Stimulated activated naive CD4-positive, alpha-beta T cell (primary cell): ENCODE measurements around the gene MAP1LC3B.
"Not testable (repeated sequence)": the region's sequence is repeated elsewhere in the genome, so short reads cannot be mapped to it uniquely, and the experiment has no call there.

Source experiments
- DNase-seq, 6 experiments: peaks; one replicate each; lab custom pipeline; 2025; lab: John Stamatoyannopoulos, UW

Gene MAP1LC3B

DNA sequence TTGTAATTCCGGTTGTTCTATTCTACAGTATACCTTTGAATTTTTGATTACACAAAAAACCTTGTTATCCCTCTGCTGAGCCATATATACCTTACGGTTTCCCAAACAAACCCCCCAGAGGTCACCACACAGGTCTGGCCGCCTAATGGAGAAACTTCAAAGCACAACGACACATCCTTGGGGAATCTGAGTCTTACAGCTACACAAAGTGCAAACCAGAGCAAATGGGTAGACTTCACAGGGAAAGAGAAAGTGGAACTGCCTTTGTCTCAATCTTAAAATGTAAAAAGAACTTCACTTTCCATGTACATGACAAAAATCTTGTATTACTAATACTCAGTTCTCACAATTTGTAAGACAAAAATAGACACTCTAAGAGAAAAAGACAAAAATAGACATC is 11.3 kb upstream of the MAP1LC3B start:
- DNase-seq: no peak

DNA sequence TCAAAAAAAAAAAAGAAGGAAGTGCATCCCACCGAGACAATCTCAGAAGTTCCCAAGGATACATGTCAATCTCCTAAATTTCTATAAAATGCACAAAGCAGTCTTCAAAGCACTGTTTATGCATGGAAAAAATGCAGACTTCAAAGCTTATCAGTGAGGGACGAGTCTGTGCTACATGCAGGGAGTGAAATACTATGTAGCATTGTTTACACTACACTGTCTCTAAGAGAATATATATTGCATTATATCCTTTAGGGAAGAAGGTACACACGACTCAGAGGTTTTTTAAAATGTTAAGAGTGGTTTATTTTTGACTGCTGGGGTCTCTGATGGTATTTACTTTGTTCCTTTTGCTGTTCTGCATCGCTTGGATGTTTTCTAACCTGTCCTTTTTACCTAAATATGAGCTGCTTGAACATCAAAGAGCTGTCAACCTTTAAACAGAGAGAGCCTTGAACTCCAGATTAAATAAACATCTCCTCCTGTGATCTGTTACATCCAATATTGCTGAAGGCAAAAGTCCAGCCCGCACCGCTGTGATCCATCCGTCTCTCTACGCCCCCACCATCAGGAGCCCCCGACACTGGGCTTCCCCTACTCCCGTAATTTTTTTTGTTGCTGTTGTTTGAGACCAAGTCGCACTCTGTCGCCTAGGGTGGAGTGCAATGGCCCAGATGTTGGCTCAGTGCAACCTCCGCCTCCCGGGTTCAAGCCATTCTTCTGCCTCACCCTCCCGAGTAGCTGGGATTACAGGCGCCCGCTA is 9.9 kb upstream of the MAP1LC3B start:
- DNase-seq: no peak

GRCh38 chr16:87383505-87384161 is 8.5 kb upstream of the MAP1LC3B start, which contains the start of gene FBXO31:
Gene FBXO31 (minus strand): TSS chr16:87383776. CDS start chr16:87383744, 32 bp downstream.
- DNase-seq: peak; percentile 83 to 95 (median 91)

DNA sequence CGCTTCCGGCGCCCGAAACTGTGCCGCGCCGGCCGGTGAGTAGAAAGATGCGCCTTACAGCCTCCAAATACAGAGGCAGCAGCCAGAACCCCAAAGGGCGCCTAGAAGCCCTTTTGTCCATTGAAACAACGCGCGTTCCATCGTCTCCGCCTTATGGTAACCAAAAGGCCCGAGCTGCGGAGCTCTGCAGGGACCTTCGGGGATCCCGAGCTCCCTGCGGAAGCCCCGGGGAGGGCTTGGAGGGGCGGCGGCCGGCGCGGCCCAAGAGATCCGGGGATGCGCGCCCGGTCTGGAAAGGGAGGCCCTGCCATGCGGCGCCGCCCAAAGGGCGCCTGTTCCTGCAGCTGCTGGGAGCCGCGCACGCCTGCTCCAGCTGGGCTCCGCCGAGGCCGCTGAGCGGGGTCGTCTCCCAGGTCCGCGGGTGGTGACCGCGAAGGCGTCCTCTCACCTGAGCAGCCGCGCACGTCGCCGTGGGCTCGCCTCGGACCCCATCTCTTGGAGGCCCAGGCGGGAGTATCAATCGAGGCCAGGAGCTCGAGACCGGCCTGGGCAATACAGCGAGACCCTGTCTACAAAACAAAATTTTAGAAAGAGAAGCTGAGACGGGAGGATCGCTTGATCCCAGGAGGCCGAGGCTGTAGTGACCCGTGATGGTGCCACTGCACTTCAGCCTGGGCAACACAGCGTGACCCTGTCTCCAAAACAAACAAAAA is 7.8 kb upstream of the MAP1LC3B start:
- DNase-seq: no peak

- not testable (repeated sequence) for DNase-seq
These were observed 7.3 kb upstream of the MAP1LC3B start for GRCh38 chr16:87384875-87385167.

- peak; percentile 64 to 91 (median 88) for DNase-seq
These were observed 4.0 kb upstream of the MAP1LC3B start for GRCh38 chr16:87387942-87388817.

DNA sequence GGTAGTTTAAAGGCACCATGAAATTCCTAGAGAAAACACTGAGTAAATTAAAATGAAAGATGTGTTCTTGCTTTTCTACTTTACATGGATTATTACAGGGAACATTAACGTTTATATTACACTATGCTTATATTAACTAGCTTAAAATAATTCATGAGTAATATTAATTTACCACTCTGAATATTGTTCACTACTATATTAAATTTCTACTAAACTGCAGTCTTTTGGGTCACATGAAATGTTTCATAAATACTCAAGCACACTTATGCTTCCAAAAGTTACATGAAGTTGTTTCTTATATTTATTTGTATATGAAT is 3.4 kb upstream of the MAP1LC3B start:
- DNase-seq: no peak

GRCh38 chr16:87389245-87389644 is 2.9 kb upstream of the MAP1LC3B start:
- no peak for DNase-seq

- not testable (repeated sequence) for DNase-seq
These were observed 2.2 kb upstream of the MAP1LC3B start for GRCh38 chr16:87389914-87390313.

- no peak for DNase-seq
These were observed 1.4 kb upstream of the MAP1LC3B start for GRCh38 chr16:87390641-87391323.

DNA sequence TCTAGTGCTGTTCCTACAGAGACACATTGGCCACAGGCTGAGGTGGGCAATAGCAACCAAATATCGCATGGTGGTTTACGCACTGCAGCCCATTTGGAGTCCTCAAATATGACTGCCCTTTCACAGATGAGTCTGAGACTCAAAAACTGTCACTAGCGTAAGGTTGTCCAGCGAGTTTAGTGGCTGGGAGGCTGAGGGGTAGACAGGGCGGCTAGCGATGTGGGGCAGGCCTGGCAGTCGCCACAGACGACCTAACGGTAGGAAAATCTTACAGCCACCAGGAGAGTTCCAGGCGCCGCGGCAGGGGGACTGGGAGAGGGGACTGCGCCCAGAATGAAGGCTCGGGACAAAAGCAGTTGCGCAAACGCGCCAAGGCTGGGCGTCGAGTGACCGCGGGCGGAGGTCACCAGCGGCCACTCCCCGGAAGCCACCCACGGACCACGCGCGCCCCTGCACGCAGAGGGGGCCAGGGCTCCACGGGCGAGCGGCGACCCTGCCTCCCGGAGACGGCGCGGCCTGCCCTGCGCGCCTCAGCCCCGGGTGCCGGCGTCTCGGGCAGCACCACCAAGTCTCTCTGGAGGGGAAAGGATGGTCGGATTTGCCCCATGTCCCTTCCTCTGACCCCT is 699 bp upstream of the MAP1LC3B start:
- DNase-seq: no peak

GRCh38 chr16:87392821-87393679 is 914 bp downstream of the MAP1LC3B start:
- DNase-seq: peak in 4 of 6 experiments; percentile 17 to 51 (median 32)

DNA sequence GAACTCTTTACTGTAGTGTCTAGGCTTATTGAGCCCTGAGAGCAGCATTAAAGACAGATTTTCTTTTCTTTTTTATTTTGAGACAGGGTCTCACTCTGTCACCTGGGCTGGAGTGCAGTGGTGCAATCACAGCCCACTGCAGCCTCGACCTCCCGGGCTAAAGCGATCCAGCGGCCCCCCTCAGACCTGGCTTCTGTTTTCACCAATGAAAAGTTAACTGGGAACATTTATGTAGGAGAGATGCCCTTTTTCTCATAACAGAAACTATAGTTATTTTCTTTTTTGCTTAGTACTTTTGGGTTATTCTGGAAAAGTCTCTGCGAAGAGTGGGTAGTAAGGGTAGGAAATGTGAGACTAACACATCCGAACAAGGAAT is 1.5 kb downstream of the MAP1LC3B start:
- DNase-seq: no peak

DNA sequence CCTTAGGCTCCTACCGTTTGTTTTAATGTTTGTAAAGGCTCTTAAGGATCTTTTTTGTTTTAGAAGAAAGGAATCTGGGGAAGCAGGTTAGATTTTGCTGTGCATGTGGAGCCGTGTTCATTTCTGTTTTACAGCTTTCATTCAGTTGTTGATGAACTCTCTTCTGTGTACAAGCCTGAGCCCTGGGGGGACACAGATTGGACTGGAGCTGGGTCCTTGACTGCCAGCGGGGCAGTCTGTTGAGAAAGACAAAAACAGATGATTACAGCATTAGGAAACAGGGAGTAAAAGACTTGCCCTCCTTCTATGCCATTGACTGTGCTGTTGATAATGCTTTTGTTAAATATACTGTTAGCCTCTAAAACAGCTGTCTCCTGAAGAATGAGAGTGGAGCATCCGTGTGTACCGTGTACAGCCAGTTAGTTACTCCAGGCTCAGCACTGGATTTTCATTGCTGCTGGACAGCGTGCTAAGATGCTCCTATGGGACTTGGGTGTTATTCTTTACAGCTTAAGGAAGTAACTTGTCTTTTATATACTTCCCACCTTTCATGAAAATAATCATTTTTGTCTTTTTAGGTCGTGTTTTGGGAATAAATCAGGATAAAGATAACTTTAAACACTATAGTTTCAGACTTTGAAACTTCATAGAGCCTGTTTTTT is 3.2 kb downstream of the MAP1LC3B start:
- no peak for DNase-seq

GRCh38 chr16:87404764-87405625 is 12.9 kb downstream of the MAP1LC3B start:
- DNase-seq: no peak

- no peak for DNase-seq
These were observed 14.5 kb downstream of the MAP1LC3B start for GRCh38 chr16:87406495-87407088.

GRCh38 chr16:87407511-87408112 is 15.5 kb downstream of the MAP1LC3B start:
- DNase-seq: no peak

DNA sequence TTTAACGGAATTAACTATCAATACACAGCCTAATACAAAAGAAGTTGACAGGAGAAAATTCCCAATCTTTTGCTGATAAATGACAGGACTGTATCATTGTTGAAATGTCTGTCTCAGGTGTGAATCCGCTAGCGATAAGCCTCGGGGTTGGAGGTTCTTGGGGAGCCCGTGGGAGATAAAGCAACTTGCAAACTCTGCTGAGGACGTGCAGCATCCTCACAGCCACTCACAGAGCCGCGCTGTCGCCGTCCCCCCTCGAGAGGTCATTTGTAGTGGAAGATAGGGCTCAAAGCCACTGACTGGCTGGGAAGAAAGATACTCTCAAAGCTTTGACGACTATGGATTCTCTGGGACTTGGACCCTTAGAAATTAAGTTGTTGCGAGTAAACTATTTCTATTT is 17.0 kb downstream of the MAP1LC3B start:
- no peak for DNase-seq
